Hepatocyte (in vitro differentiated cells): Measurements from ENCODE around the gene PROX2. TPM values are rescaled to one million over a fixed set of nuclear protein-coding genes. Genes with fewer than 3 reads are reported as not detected.

ENCODE experiments used
- DNase-seq: peaks from one replicate; pipeline ENCODE4 v3.0.0-alpha.2; 2016; ENCODE audit warnings: low spot score
- H2AFZ ChIP-seq: fragments of 200-600 bp; sonication (generic); 2 replicates; pipeline ENCODE4 v1.6.0; 2016; ENCODE audit warnings: antibody characterized with exemption, mild to moderate bottlenecking
- H3K27ac ChIP-seq: fragments of 200-600 bp; sonication (generic); 2 replicates; pipeline ENCODE4 v1.5.1; 2016; ENCODE audit warnings: mild to moderate bottlenecking
- H3K27me3 ChIP-seq: fragments of 200-600 bp; sonication (generic); 2 replicates; pipeline ENCODE4 v1.6.1; 2016
- H3K36me3 ChIP-seq: fragments of 200-600 bp; sonication (generic); replicated peaks from 2 replicates; pipeline ENCODE4 v1.5.1; 2016; ENCODE audit warnings: low read depth; ENCODE audit not compliant: insufficient read depth
- H3K4me1 ChIP-seq: fragments of 200-600 bp; sonication (generic); 2 replicates; pipeline ENCODE4 v1.5.1; 2016; ENCODE audit warnings: mild to moderate bottlenecking, moderate library complexity; ENCODE audit not compliant: insufficient read depth
- H3K4me2 ChIP-seq: fragments of 200-600 bp; sonication (generic); 2 replicates; pipeline ENCODE4 v1.6.0; 2016
- H3K4me3 ChIP-seq: fragments of 200-600 bp; sonication (generic); 2 replicates; pipeline ENCODE4 v1.5.1; 2016; ENCODE audit warnings: mild to moderate bottlenecking
- H3K79me2 ChIP-seq: fragments of 200-600 bp; sonication (generic); 2 replicates; pipeline ENCODE4 v1.6.0; 2017; ENCODE audit warnings: mild to moderate bottlenecking
- H3K9me2 ChIP-seq: fragments of 200-600 bp; sonication (generic); replicated peaks from 2 replicates; pipeline ENCODE4 v1.6.0; 2017; ENCODE audit warnings: mild to moderate bottlenecking; ENCODE audit not compliant: insufficient read depth
- H3K9me3 ChIP-seq: fragments of 200-600 bp; sonication (generic); 2 replicates; pipeline ENCODE4 v1.5.1; 2016; ENCODE audit warnings: low read depth, mild to moderate bottlenecking
- H4K20me1 ChIP-seq: fragments of 200-600 bp; sonication (generic); 2 replicates; pipeline ENCODE4 v1.6.0; 2016; ENCODE audit warnings: mild to moderate bottlenecking; ENCODE audit not compliant: insufficient read depth, poor library complexity, severe bottlenecking
- CTCF ChIP-seq: fragments of 200-600 bp; sonication (generic); IDR thresholded peaks from 2 replicates; pipeline ENCODE4 v1.5.1; 2016; ENCODE audit warnings: antibody characterized with exemption, mild to moderate bottlenecking; ENCODE audit not compliant: poor library complexity
- EZH2 ChIP-seq: fragments of 200-600 bp; sonication (generic); IDR thresholded peaks from 2 replicates; pipeline ENCODE4 v1.6.1; 2016; ENCODE audit warnings: antibody characterized with exemption, mild to moderate bottlenecking, borderline replicate concordance
- EZH2phosphoT487 ChIP-seq: fragments of 200-600 bp; sonication (generic); IDR thresholded peaks from one replicate; pipeline ENCODE4 v1.6.1; 2018; ENCODE audit warnings: antibody characterized with exemption, mild to moderate bottlenecking, low read depth, moderate library complexity; ENCODE audit not compliant: unreplicated experiment, severe bottlenecking
- WGBS: methylation state at CpG from one replicate; pipeline ENCODE4 v1.1.6; 2016; ENCODE audit warnings: low lambda C conversion rate; ENCODE audit errors: missing lambda C conversion rate; 5-methylcytosine and 5-hydroxymethylcytosine counted together
- polyA plus RNA-seq: library from polyadenylated mRNA; unstranded; fragments of >200 nt; fragmentation: Nextera tagmentation; extraction: Ambion mirVana; gene quantifications from 2 replicates; pipeline ENCODE4 v1.2.1, GENCODE V29; 2016
- total RNA-seq: library from RNA; depleted of rRNA; stranded (reverse); fragments of >200 nt; gene quantifications from 2 replicates; pipeline ENCODE4 v1.2.3, GENCODE V29; 2014

The PROX2 gene
- total and polyA plus RNA-seq, 2 experiments from 2014 or later, result not detected

GRCh38 chr14:74835645-74836250 lies 40.2 kb downstream of the PROX2 start:
- WGBS, result 81% methylated on average over 7 of the region's 7 CpGs
- Histone ChIP-seq H3K27ac (peak overlapping the region; percentile 45), H3K79me2 (no peaks in the 10 kb centered on the region)

GRCh38 chr14:74834692-74835392 lies 41.1 kb downstream of the PROX2 start:
- Histone ChIP-seq H3K9me3 (no peaks in the 10 kb centered on the region), H3K27me3 (no peaks in the 10 kb centered on the region), H3K27ac (peak overlapping the region; percentile 45), H4K20me1 (no peaks in the 10 kb centered on the region), H3K79me2 (no peaks in the 10 kb centered on the region), H3K4me3 (no peak overlapping the region), H3K9me2 (no peaks in the 10 kb centered on the region), H2AFZ (no peak overlapping the region), H3K4me1 (no peaks in the 10 kb centered on the region), H3K4me2 (no peak overlapping the region), H3K36me3 (no peaks in the 10 kb centered on the region)
- 75% methylated on average over 5 of the region's 5 CpGs for whole genome bisulfite sequencing
- peak; percentile 9 for DNase-seq
- TF ChIP-seq EZH2, result no peak
- no peak for TF ChIP-seq CTCF
- TF ChIP-seq EZH2phosphoT487, result no peak

More at GRCh38 chr14:74835645-74836250, 40.2 kb downstream of the PROX2 start:
- Histone ChIP-seq H3K4me2 (no peak overlapping the region), H3K27me3 (no peaks in the 10 kb centered on the region), H3K4me1 (no peaks in the 10 kb centered on the region), H3K9me3 (no peaks in the 10 kb centered on the region), H3K4me3 (no peak overlapping the region), H3K9me2 (no peaks in the 10 kb centered on the region), H2AFZ (no peak overlapping the region), H3K36me3 (no peaks in the 10 kb centered on the region), H4K20me1 (no peaks in the 10 kb centered on the region)
- TF ChIP-seq CTCF, result no peak
- TF ChIP-seq EZH2phosphoT487, result no peak
- DNase-seq, result no peak

- no peak overlapping the region for H3K4me2 ChIP-seq
- H3K27ac ChIP-seq, result no peak overlapping the region
- no peaks in the 10 kb centered on the region for H3K79me2 ChIP-seq
- WGBS, result 78% methylated on average over 4 of the region's 4 CpGs
- H2AFZ ChIP-seq, result no peak overlapping the region
- H4K20me1 ChIP-seq, result no peaks in the 10 kb centered on the region
- no peaks in the 10 kb centered on the region for H3K27me3 ChIP-seq
- H3K4me3 ChIP-seq, result no peak overlapping the region
- H3K36me3 ChIP-seq, result no peaks in the 10 kb centered on the region
- DNase-seq, result no peak
- H3K9me3 ChIP-seq, result no peaks in the 10 kb centered on the region
- H3K4me1 ChIP-seq, result peaks cover 7% of the 10 kb centered on the region
- H3K9me2 ChIP-seq, result no peaks in the 10 kb centered on the region
- TF ChIP-seq CTCF, result no peak
- TF ChIP-seq EZH2, result no peak
- no peak for TF ChIP-seq EZH2phosphoT487
Observed at GRCh38 chr14:74832849-74833248, 43.1 kb downstream of the PROX2 start.
